Panc1 (cell line): ENCODE measurements around the gene RPS14. TPM values are rescaled to one million over a fixed set of nuclear protein-coding genes. Genes with fewer than 3 reads are reported as not detected.

Experiments
- ATAC-seq: fragments of 200-7000 bp; cut with Tn5 transposase; 2 replicates; pipeline ENCODE4 v1.9.1; 2020; ENCODE audit warnings: mild to moderate bottlenecking, moderate library complexity
- BruUV-seq: library from RNA; stranded (reverse); fragments of 400-500 nt; replicated peaks from 2 replicates; lab custom pipeline; 2021; lab: Mats Ljungman, UMichigan
- CTCF ChIA-PET: fragments of 300-600 bp; sonication (Branson Sonifier 250); formaldehyde crosslinking; loops from one replicate; lab custom pipeline; 2022; ENCODE audit warnings: antibody characterized with exemption; lab: Charles Lee
- POLR2A ChIA-PET: fragments of 300-600 bp; sonication (Branson Sonifier 250); formaldehyde crosslinking; loops from one replicate; lab custom pipeline; 2022; ENCODE audit warnings: antibody characterized with exemption; lab: Charles Lee
- DNase-seq: peaks from one replicate; pipeline ENCODE4 v3.0.0-alpha.2; 2010; ENCODE audit warnings: low read depth, low spot score
- H3K27ac ChIP-seq: 2 replicates; pipeline ENCODE4 v1.5.1; 2011; ENCODE audit warnings: mild to moderate bottlenecking, low read length, inconsistent platforms
- H3K27me3 ChIP-seq: fragments of 200-500 bp; sonication (Bioruptor generic); 2 replicates; pipeline ENCODE4 v1.6.0; 2014; ENCODE audit warnings: low read length, inconsistent platforms; ENCODE audit not compliant: control insufficient read depth, insufficient read depth
- H3K36me3 ChIP-seq: fragments of 200-500 bp; sonication (Bioruptor generic); 2 replicates; pipeline ENCODE4 v1.5.1; 2014; ENCODE audit warnings: inconsistent platforms, mild to moderate bottlenecking, low read length, moderate library complexity; ENCODE audit not compliant: control insufficient read depth, insufficient read depth
- H3K4me1 ChIP-seq: 2 replicates; pipeline ENCODE4 v1.5.1; 2011; ENCODE audit warnings: inconsistent platforms, mild to moderate bottlenecking, low read length, moderate library complexity; ENCODE audit not compliant: control insufficient read depth, insufficient read depth
- H3K4me3 ChIP-seq, 2 experiments: 2 replicates each; pipeline ENCODE4 v1.5.1; 2011 to 2012; ENCODE audit warnings: low read depth in 2 of 2, low read length in 2 of 2, mild to moderate bottlenecking in 2 of 2, inconsistent platforms in 1 of 2, moderate library complexity in 1 of 2
- H3K9me3 ChIP-seq: fragments of 200-500 bp; sonication (Bioruptor generic); 2 replicates; pipeline ENCODE4 v1.5.1; 2014; ENCODE audit warnings: low read depth, mild to moderate bottlenecking, inconsistent platforms, low read length, moderate library complexity; ENCODE audit not compliant: control insufficient read depth, insufficient read depth
- CTCF ChIP-seq: fragments of 450-650 bp; IDR thresholded peaks from 2 replicates; pipeline ENCODE4 v1.5.1; 2017; ENCODE audit warnings: mild to moderate bottlenecking
- POLR2AphosphoS5 ChIP-seq: IDR thresholded peaks from 2 replicates; pipeline ENCODE4 v1.6.1; 2012; ENCODE audit warnings: mild to moderate bottlenecking, low read depth, low read length, moderate library complexity
- REST ChIP-seq, 2 experiments: IDR thresholded peaks; 2 replicates each; pipeline ENCODE4 v1.6.1; 2011 to 2012; ENCODE audit warnings: low read depth in 2 of 2, control low read depth in 1 of 2, low read length in 1 of 2, mild to moderate bottlenecking in 1 of 2, moderate library complexity in 1 of 2; ENCODE audit not compliant: insufficient read depth in 1 of 2
- SIN3A ChIP-seq: IDR thresholded peaks from 2 replicates; pipeline ENCODE4 v1.6.1; 2012; ENCODE audit warnings: low read depth, mild to moderate bottlenecking, low read length, moderate library complexity, borderline replicate concordance; ENCODE audit not compliant: insufficient read depth
- TCF7L2 ChIP-seq: IDR thresholded peaks from 2 replicates; pipeline ENCODE4 v1.6.1; 2011; ENCODE audit warnings: mild to moderate bottlenecking, low read depth, low read length, inconsistent platforms
- in situ Hi-C: cut with HindIII; loops from 2 replicates; pipeline ENCODE4 v1.10.0; 2016; ENCODE audit warnings: low sequenced_read_pairs, low pct_unique_long_range_greater_than_20kb
- intact Hi-C: fragments of 100-400 bp; cut with micrococcal nuclease; formaldehyde crosslinking; loops from one replicate; pipeline ENCODE4 v1.10.0; 2022; ENCODE audit not compliant: unreplicated experiment
- total RNA-seq: library from RNA; stranded (reverse); gene quantifications from one replicate; pipeline ENCODE4 v1.2.1, GENCODE V29; 2021; ENCODE audit not compliant: unreplicated experiment

Gene RPS14
- total RNA-seq, 1 experiment from 2014 or later = 1,959 TPM

GRCh38 chr5:150402229-150402773, 47.2 kb downstream of the RPS14 start:
- BruUV-seq = no TSS peak
- Histone ChIP-seq H3K4me3 (no peak overlapping the region), H3K27ac (no peak overlapping the region), H3K4me1 (no peaks in the 10 kb centered on the region), H3K36me3 (no peaks in the 10 kb centered on the region), H3K27me3 (no peaks in the 10 kb centered on the region), H3K9me3 (no peaks in the 10 kb centered on the region)
- TF ChIP-seq SIN3A (no peak), TCF7L2 (no peak), CTCF (no peak), REST (IDR thresholded peaks at IDR 0.05; ENCODE audit: insufficient read depth in 1 of 2, low read depth in 2 of 2, low read length in 1 of 2) (no peak), POLR2AphosphoS5 (no peak)
- ChIA-PET CTCF (no interaction called here), POLR2A (no interaction called here)
- in situ Hi-C loops = no loop called here
- DNase-seq = no peak
- ATAC-seq = no peak
- intact Hi-C loops = no loop called here

DNA sequence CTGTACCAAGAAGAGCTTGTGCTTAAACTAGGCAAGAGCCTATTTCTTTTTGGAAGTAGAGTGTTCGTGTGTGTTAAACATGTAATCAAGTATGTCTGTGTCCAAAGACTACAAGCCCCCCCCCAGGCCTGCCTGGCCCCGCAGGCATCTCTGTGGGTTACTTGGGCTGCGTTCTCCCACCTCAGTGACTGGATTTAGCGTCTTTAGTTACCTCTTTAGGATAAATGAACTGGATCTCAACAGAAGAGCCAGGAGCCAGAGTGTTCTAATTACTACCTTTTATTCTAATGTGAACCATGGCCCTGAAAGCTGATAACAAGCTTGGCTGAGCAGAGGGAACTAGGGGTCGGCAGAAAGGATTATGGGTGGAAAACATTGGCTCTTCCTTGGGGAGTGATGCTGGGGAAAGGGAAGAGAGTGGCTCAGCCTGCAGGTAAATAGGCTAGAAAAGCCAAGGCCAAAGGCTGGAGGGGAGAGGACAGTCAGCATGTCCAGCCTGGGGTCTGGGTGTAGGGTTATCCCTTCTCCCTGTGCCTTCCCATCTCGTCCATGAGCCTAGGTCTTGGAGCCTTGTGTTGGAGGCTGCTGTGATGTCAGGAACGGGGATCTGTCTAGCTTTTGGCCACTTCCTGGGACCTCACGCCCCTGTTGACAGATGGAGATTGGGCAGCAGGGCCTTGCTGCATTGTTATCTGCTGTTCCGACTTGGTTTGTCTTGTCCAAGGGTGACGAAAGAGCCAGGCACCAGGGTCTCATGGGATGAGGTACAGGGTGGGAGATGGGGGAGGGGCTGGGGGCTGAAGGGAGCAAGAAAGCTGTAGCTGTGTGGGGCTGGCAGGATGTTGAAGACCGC, 47.9 kb downstream of the RPS14 start:
- Histone ChIP-seq H3K27ac (no peak overlapping the region), H3K4me3 (no peak overlapping the region), H3K36me3 (no peaks in the 10 kb centered on the region), H3K9me3 (no peaks in the 10 kb centered on the region), H3K27me3 (no peaks in the 10 kb centered on the region), H3K4me1 (no peaks in the 10 kb centered on the region)
- DNase-seq (no peak), ATAC-seq (no peak)
- POLR2A ChIA-PET = no interaction called here
- no TSS peak for BruUV-seq
- in situ Hi-C loops = no loop called here
- intact Hi-C loops = no loop called here
- TF ChIP-seq TCF7L2 = no peak
- peak; percentile 16; the same call in 1 of the 2 replicates for TF ChIP-seq POLR2AphosphoS5
- CTCF ChIA-PET = interaction anchor here (0.7 kb wide), 1 partner anchor 29 kb away, joined by 4 read pairs; no protein-coding TSS in a partner anchor

DNA sequence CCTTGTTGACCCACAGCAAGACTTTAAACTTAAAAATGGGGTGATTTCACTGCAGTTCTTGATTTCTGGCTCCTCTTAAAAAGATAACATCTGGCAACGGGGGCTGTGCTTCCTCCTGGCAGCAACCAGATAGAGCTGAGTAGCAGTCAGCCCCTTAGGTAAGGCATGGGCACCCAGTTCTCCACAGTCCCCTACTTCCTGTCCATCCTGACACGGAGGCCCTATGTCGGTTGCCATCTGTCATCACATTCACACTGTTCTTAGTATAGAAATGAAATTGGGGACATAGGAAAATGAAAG, 48.5 kb downstream of the RPS14 start:
- no TSS peak for BruUV-seq
- in situ Hi-C loops = no loop called here
- ChIA-PET CTCF (interaction anchor here (0.7 kb wide), 1 partner anchor 29 kb away, joined by 4 read pairs; no protein-coding TSS in a partner anchor), POLR2A (no interaction called here)
- DNase-seq = no peak
- no peaks in the 10 kb centered on the region for H3K9me3 ChIP-seq
- ATAC-seq = no peak
- intact Hi-C loops = no loop called here
- no peaks in the 10 kb centered on the region for H3K27me3 ChIP-seq
- no peak for TF ChIP-seq CTCF
- TF ChIP-seq POLR2AphosphoS5 = no peak
- no peak for TF ChIP-seq REST (IDR thresholded peaks at IDR 0.05; ENCODE audit: insufficient read depth in 1 of 2, low read depth in 2 of 2, low read length in 1 of 2)
- TF ChIP-seq TCF7L2 = no peak
- no peak for TF ChIP-seq SIN3A
- H3K27ac ChIP-seq = no peak overlapping the region
- H3K4me3 ChIP-seq = no peak overlapping the region
- peaks cover 3% of the 10 kb centered on the region; the same call in 1 of the 2 replicates for H3K36me3 ChIP-seq
- H3K4me1 ChIP-seq = no peaks in the 10 kb centered on the region
